Measurements from ENCODE around the gene PSMD5. TPM values are rescaled to one million over a fixed set of nuclear protein-coding genes. Genes with fewer than 3 reads are reported as not detected.

PSMD5 gene
- total RNA-seq, 4 donors from 2014 or later: 30.7 to 57.5 (median 36.2) TPM

- TF ChIP-seq CTCF (IDR thresholded peaks at IDR 0.05): no peak
- no peak for DNase-seq (ENCODE audit: low spot score)
- no peak for ATAC-seq (ENCODE audit: low FRiP score)
Observed at GRCh38 chr9:120791161-120791560, 51.6 kb downstream of the PSMD5 start.

- ATAC-seq (ENCODE audit: low FRiP score) (no peak), DNase-seq (ENCODE audit: low spot score) (no peak)
- TF ChIP-seq CTCF (IDR thresholded peaks at IDR 0.05): no peak
Observed at GRCh38 chr9:120787933-120788332, 54.8 kb downstream of the PSMD5 start.

GRCh38 chr9:120783602-120784047 lies 59.1 kb downstream of the PSMD5 start:
- no peak for TF ChIP-seq CTCF (IDR thresholded peaks at IDR 0.05)
- ATAC-seq (ENCODE audit: low FRiP score): peak; percentile 68
- no peak for DNase-seq (ENCODE audit: low spot score)

GRCh38 chr9:120781236-120781635 lies 61.5 kb downstream of the PSMD5 start:
- no peak for TF ChIP-seq CTCF (IDR thresholded peaks at IDR 0.05)
- DNase-seq (ENCODE audit: low spot score) (no peak), ATAC-seq (ENCODE audit: low FRiP score) (no peak)

- TF ChIP-seq CTCF (IDR thresholded peaks at IDR 0.05): no peak
- DNase-seq (ENCODE audit: low spot score) (no peak), ATAC-seq (ENCODE audit: low FRiP score) (no peak)
Observed at GRCh38 chr9:120780367-120780766, 62.4 kb downstream of the PSMD5 start.

GRCh38 chr9:120779227-120779626 lies 63.5 kb downstream of the PSMD5 start:
- no peak for ATAC-seq (ENCODE audit: low FRiP score)
- no peak for TF ChIP-seq CTCF (IDR thresholded peaks at IDR 0.05)
- DNase-seq (ENCODE audit: low spot score): no peak

GRCh38 chr9:120778758-120779157 lies 64.0 kb downstream of the PSMD5 start:
- no peak for TF ChIP-seq CTCF (IDR thresholded peaks at IDR 0.05)
- ATAC-seq (ENCODE audit: low FRiP score): no peak

More at GRCh38 chr9:120778758-120779157, 64.0 kb downstream of the PSMD5 start:
- no peak for DNase-seq (ENCODE audit: low spot score)
